ENCODE measurements around the gene BRD3OS.

The BRD3OS gene

DNA sequence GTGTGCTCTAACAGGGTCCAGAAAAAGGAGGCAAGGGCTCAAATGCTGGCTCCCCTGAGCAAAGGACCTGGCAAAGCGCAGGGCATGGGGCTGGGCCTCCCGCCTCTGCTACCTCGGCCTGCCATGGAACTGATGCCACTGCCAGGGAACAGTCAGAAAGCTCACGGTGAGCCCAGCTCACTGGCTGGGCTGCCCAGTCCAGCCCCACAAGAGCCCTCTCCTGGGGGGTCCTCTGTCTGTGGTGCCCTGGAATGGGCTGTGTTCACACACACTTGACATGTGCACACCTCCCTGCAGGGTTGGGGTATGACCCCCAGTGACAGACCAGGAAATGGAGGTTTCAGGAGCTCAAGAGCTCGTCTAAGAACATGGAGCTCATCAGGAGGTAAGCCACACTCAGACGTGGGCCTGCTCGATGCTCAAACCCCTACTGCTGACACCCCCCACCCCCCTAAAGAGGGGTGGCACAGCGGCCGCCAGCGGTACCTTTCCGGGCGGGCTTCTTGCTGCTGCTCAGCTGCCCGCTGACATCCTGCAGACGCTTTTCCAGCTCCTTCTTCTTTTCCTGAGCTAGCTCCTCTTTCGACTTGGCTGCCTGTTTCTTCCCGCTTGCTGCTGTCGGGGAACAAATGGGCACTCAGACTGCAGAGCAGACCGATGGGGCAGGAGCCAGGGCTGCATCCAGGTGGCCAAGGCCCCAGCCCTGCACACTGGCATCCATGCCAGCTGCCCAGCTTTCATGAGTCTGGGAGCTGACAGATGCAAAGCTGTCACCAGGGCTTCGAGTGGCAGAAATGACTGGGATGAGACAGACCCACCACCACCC lies 9.1 kb downstream of the BRD3OS start:
- no peak for DNase-seq

DNA sequence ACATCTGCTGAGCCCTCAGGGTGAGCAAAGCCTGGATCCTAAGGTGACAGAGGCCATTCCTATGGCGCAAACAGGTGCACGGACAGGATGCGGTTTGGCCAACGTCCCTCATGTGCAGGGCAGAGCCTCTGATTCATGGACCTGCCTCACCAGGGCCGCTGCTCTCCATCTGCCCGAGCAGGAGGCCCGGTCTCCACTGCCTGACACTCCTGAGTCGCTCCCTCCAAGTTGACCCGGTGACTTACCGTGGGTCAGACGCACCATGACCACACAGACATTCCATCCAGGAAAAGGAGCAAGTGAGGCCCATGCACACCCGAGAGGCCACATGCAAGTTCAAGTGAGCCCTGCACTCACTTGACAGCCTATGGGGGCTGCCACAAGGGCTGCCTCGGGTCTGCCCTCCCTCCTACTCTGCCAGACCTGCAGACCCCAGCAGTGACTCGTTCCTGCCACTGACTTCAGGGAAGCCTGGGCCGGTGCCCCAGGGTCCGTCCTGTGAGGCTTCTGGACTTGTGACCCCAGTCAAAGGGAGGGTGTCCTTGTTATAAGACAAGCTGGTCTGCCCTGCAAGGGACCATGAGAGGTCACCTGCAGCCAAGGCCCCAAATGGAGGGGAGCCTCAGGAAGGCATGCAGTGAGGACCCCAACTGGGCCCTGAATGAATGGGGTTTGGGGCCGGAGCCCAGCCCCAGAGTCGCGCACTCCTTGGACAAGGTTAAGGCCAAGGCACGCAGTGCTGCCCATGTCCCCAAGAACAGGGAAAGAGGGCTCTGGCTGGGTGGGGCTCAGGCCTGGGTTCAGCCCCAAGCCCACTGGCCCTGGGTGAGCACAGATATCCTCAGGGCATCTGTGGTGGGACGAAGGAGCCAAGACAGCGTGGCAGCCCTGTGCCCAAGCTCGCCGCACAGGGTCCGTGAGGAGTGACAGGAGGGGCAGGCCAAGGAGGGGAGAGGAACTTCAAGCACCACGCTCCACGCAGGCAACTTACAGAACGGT lies 10.1 kb downstream of the BRD3OS start:
- no peak for DNase-seq

DNA sequence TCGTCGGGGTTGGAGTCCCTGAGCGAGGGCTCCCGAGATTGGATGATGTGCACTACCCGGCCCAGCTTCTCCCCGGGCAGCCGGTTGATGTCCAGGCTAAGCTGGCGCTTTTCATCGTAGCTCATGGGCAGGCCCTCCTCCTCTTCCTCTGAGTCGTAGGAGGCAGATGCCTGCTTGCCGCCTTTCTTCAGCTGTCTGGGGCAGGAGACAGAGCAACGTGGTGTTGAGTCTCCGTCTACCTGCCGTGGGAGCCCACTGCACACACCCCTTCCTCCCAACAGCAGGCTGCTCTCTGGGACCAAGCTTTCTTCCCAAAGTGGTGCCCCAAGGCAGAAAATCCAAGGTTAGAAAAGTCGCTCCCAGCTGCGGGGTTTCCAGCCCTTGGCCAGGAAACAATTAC lies 10.8 kb downstream of the BRD3OS start:
- no peak for DNase-seq

GRCh38 chr9:134037641-134038040 lies 12.4 kb downstream of the BRD3OS start:
- no peak for DNase-seq

- DNase-seq, result no peak
These were observed 14.3 kb downstream of the BRD3OS start for GRCh38 chr9:134039386-134040175.

DNA sequence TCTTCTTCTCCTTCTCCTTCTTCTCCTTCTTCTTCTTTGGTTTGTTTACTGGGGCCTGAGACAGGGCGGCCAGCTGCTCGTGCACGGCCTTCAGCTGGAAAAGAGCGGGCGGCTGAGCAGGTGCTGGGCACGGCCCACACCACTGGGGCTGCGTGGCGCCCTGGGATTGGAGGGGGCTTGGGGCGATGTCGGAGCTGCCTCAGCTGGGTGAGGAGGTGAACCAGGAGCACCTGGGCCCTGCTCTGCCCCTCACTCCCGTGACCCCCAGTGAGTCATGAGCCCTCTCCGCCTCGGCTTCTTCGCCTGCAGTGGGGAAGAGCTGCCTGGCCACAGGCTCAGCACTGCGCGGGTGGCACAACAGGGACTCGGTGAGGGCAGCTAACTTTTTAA lies 14.9 kb downstream of the BRD3OS start:
- no peak for DNase-seq

DNA sequence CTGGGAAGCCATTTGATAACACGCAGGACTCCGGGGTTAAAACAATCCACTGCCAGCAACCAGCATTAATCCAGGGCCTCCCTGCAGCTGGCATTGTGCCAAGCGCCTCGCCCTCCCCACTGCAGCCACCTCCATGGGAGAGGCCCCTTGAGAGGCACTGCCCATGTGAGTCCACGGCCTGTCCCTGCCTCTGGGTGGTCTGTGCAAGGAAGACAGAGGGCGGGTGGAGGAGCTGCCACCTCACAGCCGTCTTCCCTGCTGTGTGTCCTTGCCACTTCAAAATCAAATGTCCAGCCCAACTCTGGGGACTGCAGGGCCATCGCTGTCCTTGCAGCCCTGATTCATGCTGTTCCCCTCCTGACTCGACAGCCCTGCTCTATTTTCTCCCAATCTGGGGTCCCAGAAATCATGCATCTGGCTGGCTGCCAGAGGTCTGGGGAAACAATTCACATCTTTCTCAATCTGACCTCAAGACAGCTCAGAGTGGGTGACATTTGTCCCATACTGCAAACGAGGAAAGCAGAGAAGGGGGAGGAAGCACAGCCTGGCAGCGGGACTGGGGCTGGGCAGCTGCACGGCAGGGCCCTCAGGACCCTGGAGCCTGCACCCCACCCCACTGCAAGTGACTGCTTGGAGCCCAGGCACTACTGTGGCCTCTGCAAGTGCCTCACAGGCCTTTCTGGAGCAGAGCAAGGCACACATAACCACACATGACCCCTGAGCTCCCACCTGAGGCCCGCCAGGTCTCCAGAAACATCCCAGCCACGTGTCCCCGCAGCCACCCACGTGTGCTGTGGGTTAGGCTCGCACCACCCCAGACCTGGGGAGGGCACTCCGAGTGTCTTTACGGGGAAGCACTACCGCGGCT lies 15.7 kb downstream of the BRD3OS start:
- no peak for DNase-seq

DNA sequence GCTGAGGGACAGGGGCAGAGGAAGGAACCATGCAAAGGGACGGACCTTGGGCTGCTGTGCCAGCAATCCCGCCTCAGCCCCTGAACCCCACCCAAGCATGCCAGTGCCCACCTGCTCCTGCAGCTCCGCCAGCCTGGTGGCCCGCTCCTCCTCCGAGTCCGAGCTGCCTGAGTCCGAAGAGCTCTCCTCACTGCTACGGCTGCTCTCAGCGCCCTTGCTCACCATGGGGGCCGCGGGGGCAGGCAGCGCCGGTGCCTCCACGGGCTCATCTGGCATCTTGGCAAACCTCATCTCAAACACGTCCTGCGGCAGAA lies 16.3 kb downstream of the BRD3OS start:
- no peak for DNase-seq

GRCh38 chr9:134043531-134043988 lies 18.3 kb downstream of the BRD3OS start:
- no peak for DNase-seq

DNA sequence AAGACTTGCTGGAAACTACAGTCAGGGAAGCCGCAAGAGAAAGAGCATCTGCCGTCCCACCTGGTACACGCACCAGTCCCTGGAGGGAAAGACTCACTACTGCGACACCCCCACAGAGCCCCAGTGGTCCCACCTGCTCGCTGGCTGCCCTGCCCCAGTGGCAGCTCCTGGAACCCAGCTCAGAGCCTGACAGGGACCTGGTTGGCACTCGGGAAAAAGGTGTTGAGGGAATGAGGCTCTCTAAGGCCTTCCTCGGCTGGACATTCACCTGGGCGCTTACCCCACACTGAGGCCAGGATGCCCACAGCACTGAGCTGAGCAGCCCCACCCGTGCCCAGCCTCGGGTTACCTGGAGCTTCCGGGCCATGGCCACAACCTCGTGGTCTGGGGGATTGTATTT lies 19.7 kb downstream of the BRD3OS start:
- no peak for DNase-seq

GRCh38 chr9:134045841-134046544 lies 20.7 kb downstream of the BRD3OS start:
- DNase-seq, result no peak

GRCh38 chr9:134046894-134047681 lies 21.8 kb downstream of the BRD3OS start:
- no peak for DNase-seq

GRCh38 chr9:134047868-134048581 lies 22.7 kb downstream of the BRD3OS start:
- DNase-seq, result no peak

- no peak for DNase-seq
These were observed 23.3 kb downstream of the BRD3OS start for GRCh38 chr9:134048582-134048968.

DNA sequence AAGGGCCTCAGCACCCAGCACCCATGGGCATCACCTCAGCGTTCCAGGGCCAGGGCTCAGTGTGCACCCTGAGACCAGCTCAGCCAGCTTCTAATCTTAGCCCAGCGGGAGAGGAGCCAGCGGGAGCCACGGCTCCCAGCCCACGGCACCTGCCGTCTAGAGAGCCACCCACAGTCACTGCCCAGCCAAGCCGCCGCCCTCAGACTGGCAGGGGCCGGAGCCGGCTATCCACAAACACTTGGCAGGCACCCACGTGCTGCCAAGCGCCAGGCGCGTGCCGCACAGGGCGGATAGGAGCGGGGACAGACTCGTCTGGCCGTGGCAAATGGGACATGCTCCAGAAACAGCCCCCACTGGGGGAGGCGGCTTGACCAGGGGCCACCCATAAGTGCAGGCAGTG lies 24.0 kb downstream of the BRD3OS start:
- no peak for DNase-seq

GRCh38 chr9:134049772-134050588 lies 24.7 kb downstream of the BRD3OS start:
- DNase-seq, result no peak

GRCh38 chr9:134050726-134051125 lies 25.4 kb downstream of the BRD3OS start:
- DNase-seq, result no peak

DNA sequence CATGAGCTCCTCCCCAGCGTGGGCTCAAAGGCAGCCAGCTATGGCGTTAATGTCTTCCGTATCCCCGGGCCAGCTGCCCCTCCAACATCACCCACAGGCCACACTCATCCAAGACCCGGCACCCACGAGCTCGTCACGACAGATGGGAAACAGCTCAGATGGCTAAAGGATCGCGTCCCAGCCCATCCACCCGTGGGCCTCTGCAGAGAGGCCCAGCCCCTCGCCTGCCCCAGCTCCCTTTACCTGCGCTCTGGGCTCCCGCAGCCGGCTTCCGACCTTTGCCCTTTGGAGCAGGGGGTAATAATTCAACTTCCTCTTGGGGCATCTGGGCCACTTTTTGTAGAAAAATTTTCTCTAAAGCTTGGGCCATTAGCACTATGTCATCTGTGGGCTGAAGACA lies 26.0 kb downstream of the BRD3OS start:
- DNase-seq, result no peak

- DNase-seq, result no peak
These were observed 27.2 kb downstream of the BRD3OS start for GRCh38 chr9:134052491-134052890.
